Activated CD4-positive, alpha-beta T cell treated with anti-CD3 and anti-CD28 coated beads, Interleukin-2, amount 50 U/mL, for 24 hours (primary cell): Measurements from ENCODE around the gene FILIP1.

ENCODE experiments used
- DNase-seq, 2 donors: peaks; one replicate each; pipeline ENCODE4 v3.0.0-alpha.2; 2020; ENCODE audit warnings: low read depth in 1 of 2, low spot score in 1 of 2

Gene FILIP1, protein sequence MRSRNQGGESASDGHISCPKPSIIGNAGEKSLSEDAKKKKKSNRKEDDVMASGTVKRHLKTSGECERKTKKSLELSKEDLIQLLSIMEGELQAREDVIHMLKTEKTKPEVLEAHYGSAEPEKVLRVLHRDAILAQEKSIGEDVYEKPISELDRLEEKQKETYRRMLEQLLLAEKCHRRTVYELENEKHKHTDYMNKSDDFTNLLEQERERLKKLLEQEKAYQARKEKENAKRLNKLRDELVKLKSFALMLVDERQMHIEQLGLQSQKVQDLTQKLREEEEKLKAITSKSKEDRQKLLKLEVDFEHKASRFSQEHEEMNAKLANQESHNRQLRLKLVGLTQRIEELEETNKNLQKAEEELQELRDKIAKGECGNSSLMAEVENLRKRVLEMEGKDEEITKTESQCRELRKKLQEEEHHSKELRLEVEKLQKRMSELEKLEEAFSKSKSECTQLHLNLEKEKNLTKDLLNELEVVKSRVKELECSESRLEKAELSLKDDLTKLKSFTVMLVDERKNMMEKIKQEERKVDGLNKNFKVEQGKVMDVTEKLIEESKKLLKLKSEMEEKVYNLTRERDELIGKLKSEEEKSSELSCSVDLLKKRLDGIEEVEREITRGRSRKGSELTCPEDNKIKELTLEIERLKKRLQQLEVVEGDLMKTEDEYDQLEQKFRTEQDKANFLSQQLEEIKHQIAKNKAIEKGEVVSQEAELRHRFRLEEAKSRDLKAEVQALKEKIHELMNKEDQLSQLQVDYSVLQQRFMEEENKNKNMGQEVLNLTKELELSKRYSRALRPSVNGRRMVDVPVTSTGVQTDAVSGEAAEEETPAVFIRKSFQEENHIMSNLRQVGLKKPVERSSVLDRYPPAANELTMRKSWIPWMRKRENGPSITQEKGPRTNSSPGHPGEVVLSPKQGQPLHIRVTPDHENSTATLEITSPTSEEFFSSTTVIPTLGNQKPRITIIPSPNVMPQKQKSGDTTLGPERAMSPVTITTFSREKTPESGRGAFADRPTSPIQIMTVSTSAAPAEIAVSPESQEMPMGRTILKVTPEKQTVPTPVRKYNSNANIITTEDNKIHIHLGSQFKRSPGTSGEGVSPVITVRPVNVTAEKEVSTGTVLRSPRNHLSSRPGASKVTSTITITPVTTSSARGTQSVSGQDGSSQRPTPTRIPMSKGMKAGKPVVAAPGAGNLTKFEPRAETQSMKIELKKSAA (N-terminal part only)

DNA sequence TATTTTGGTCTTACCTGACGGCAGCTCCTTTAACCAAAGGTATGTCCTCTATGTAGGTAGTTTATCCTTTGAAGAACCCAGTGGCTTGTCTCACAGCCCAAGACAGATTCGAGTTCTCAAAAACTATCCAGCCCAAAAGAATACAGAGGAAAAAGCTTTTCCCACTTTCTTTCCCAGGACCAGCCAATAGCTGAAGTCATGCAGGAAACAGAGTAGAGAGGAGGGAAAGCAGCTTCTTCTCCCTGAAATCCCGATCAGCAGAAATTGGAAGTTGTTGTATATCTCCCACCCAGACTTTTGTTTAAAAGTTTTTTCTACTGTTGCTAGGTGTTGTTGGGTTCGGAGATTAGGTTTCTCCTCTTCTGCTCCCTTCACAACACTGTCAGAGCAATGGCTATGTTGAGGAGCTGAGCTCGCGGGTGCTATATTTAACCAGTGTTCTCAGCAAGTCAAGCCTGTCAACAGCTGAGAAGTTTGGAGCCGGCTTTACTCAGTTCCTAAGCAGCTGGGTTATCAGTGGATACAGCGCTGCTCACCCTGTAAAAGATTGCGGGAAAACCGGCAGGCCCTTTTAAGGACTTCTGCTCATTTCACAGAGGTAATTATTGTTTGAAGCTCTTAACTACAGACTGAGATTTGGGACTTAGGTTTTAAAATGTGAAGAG is at the start of gene FILIP1:
FILIP1 (minus strand) TSS at position 401 of the 665 bp plus-strand sequence. CDS start 78,828 bp downstream, outside the sequence.
- DNase-seq, result no peak

DNA sequence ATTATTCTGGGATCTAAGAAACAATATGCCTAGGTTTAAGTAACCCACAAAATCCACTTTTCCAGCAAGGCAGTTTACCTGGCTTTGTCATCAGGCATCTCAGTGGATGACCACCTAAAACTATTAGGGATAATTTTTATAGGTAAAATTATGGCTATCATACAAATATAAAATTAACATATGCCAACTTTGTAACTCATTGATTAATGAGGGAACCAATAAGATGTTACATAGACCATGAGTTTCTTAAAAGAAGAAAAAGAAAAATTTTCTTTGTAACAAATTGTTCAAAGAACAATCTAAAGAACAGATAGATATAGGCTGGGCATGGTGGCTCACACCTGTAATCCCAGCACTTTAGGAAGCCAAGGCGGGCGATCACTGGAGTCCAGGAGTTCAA is 49.7 kb upstream of the FILIP1 start:
- DNase-seq, result no peak

DNA sequence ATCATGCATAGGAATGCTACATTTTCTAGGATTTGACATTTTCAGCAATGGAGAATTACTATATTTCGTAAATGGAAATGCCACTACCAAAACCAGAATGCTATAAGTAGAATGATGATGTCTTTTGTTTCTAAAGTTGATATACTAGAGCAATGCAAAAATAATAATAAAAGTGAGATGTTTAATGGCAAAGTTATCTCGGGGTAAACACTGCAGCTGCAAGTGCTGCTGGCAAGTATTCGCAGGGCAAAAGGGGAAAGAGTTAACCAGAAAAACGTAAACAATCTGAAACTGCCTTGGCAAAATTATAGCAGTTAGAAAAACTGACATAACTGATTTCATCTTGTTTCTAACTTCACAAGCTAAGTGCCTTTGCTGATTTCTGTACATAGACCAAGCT is 45.5 kb upstream of the FILIP1 start:
- no peak for DNase-seq

DNA sequence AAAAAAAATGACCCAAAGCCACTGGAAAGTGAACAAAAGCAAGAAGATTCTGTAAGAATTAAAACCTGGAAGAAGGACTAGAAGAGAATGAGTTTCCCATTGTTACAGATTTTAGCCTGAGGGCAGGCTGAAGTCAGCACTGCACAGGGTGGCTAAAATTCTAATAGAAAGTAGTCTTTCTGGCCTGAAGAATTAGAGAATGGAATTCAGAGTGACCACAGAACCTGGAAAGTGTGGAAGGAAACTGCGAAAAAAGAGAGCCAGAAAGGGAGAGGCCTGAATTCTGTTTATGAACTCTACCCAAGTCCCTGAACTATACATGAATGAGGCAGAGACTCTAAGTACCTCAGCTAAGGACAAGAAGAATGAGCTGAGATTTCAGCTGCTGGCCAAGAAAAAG is 38.9 kb upstream of the FILIP1 start:
- no peak for DNase-seq

DNA sequence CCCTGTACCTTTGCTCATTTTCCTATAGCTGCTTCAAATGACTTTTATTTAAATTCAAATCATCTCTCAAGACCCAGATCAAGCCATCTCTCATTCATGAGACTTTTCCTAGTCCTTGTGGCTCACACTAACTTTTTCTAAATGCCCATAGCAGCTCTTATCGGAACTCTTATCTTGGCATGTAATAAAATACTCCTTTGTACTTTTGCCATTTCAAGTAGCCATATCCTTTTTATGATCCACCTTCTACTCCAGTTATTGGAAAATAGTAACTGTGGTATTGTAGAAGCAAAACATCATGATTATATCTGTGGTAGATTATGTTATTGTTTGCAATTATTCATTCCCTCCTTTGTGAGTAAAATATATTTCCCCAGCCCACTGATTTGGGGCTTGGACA is 37.6 kb upstream of the FILIP1 start:
- no peak for DNase-seq

DNA sequence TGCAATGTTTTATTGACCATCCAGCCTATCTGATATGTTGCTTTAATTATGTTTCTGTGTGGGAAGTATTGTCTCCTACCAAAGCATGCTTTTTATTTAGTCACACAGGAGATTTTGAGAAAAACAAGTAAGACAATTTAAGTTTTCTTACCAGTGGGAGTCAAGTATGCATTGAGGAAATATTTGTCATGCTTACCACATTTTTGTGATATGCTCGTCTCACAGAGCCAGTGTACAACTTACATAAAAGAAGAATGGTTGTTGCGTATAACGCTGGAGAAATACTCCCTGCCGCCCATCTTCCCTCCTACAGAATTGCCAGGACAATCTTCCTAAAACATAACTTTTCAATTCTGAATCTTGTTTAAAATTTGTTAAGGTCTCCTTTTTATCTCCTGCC is 37.1 kb upstream of the FILIP1 start:
- DNase-seq, result no peak

DNA sequence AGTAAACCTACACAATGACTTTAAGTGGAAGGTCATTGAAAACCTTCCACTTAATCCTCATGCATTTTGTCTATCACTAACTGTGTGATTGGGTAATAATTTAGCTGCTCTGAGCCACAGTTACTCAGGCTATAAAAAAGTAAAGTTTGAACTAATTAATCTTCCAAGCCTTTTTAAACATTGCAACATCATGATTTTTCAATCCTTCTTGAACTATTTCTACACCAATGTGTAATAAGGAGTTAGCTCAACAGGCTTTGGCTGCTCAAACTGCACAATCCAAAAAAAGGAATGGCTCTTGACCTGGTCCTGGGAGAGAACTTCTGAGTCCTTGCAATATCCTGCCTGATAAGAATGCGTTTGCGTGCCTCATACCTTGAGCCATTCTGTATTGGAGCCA is 34.8 kb upstream of the FILIP1 start:
- DNase-seq, result no peak

DNA sequence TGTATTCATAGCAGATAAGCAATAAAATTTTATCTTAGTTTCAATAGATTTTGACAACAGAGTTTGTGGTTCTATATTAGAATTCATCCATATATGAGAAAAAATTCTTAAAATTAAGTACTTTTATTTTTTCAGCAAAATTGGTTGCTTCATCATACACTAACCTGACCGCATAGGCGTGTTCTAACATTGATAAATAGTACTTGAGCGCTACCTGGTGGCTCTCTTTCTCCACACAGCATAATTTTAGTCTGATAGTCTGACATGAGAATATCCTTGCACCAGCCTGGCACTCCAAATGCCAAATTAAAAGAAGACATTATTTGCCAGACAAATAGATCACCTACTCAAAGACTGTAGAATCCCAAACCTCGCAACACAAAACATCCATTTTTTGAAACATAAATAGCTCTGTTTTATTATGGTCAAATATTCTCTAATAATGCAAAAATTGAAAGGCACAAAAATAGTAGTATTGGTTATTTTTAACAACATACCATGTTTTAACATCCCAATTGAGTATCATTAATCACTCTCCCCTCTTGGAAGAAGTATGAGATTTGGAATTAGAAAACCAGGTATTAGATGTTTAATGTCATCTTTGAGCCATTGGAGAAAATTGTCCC is 33.0 kb upstream of the FILIP1 start:
- DNase-seq, result peak in 1 of 2 donors; percentile 45

DNA sequence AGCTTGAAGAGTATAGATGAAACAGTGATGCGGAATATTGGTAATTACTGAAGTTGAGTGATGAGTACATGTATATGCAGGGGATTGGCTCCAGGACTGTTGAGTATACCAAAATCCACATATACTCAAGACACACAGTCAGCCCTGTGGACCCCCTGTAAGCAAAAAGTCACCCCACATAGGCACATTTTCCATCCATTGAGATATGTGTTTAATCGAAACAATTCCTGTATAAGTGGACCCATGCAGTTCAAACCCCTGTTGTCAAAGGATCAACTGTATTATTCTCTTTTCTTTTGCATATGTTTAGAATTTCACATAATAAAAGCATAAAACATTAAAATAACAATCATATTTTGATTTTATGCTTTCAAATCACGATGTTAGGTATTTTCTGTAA is 32.1 kb upstream of the FILIP1 start:
- DNase-seq, result no peak

DNA sequence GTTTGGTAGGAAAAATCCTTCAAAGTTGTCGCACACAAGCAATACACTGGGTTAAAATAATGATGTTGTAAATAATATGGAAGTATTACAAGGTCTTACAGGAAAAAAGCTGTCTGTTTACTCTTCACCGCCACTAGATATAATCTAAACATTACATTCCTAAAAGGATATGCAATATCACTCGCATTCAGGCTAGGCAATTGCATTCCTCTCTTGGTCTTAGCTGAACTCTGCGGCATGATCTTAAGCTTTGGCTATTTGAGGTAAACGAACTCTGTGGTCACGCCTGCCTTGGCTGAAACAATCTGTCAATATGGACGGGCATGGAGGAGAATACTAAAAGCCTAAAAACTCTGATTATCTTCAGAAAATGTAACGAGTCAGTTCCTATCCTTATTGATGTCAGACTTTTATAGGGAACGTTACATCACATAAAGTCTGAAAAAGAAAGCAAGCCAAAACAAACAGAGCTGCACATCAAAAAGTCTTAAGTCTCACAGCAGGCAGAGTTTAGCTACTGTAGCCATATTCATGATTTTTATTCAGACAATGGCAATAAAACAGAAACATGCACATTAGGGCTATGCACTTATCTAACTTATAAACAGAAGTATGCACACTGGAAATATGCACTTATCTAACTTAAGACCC is 30.8 kb upstream of the FILIP1 start:
- no peak for DNase-seq

DNA sequence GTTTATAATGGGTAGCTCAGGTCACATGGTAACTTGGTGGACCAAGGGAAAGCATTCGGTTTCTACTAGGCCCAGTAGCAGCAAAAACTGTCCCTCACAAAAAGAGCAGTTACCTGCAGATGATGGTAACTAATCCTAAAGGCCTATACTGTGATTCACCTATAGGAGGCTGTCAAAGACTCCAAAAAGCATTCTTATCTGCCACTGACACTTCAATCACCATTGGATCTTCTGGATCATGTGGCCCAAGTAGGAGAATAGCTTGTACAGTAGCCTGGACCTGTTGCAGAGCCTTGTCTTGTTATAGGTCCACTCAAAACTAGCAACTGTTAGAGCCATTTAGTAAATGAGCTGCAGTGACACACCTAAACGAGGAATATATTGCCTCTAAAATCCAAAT is 23.2 kb upstream of the FILIP1 start:
- DNase-seq, result no peak

DNA sequence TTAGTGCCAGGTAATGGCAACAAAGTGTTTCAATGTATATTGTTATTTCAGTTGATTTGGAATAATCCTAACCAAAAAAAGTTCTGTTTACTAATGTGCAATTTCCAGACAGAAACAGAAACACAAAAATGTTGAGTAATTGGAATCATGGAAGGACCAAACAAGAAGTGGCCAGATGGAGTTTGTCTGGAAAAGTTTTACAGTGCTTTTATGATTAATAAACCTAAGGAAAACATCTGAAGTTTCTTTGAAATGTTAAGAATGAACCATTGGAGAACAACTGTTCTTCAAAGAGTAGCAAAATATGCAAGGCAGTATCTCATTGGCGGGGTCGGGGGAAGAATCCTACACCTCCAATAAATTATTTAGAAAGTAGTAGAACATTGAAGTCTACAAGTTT is 19.0 kb upstream of the FILIP1 start:
- no peak for DNase-seq

DNA sequence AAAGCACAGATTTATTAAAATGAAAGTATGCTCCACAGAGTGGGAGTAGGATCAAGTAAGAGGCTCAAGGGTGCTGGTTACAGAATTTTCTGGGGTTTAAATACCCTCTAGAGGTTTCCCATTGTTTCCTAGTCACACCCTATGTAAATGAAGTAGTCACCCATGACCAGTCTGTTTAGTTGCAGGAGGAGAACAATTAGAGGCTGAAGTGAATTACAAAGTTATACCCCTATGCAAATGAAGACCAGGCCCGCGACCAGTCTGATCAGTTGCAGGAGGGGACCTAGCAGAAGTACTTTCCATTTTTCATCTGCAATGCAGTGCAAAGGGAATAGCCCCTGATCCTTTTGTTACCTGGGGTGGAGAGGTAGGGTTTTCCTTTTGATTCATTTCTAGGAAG is 11.8 kb upstream of the FILIP1 start:
- DNase-seq, result no peak

DNA sequence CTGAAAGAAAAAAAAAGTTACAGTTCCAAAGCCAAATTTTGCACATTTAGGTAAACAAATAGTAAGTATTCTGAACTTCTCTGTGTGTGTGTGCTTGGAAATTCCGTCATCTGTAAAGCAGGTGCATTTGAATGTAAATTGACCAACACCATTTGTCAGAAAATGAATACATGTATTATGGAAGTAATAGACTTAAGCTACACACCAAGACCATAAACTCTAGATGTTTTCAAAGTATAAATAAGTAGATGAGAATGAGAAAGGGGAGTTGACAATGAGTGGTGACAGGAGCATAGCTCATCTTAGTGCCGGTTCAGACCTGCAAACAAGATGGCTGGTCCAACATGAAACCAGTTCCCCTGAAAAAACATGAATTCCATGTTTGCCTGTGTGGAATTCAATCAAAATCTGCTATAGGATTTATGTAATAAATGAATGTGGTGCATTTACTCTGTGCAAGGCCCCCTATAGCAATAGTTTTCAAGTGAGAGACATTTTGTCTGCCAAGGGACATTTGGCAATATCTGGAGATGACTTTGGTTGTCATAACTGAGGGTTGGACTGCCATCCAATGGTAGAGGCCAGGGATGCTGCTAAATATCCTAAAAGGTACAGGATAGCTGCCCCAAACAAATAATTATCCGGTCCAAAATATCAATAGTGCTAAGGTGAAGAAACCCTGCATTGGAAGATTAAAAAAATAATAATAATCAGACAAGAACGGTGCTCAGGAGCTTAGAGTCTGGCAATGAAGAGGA is 11.0 kb upstream of the FILIP1 start:
- DNase-seq, result no peak

DNA sequence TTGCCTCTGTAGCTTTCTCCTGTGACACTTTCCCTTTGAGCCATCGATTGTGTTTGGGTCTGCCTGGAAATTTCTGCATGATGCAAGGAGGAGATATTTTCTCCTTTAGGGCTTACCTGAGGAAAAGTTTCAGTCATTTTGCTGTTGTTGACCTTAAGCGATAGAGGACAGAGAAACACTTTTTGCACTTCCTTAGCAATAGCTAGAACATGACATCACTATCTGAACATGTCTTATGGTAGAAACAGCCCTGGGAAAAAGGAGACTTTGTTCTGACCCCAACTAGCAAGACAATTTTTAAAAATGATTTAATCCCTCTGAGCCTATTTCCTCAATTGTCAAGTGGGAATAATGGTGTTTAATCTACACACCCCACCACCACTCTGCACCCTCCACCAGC is 9.7 kb upstream of the FILIP1 start:
- DNase-seq, result no peak

DNA sequence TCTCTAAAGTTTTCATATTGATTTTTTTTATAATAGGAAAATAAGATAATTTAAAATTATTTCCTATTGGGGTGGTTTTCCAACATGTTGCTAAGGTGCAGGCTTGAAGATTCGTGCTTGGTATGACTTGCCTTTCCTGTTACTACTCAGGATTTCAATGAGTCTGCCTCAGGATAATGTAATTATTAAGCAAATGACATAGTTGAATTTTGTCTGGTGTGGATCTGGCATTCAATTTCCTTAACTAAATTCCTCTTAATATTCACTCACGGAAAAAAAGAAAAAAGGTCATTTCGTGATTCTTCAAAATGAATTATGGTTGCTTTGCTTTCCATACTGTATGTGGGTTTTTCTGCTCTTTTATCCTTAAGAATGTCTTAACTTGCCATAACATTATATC is 9.3 kb upstream of the FILIP1 start:
- no peak for DNase-seq

DNA sequence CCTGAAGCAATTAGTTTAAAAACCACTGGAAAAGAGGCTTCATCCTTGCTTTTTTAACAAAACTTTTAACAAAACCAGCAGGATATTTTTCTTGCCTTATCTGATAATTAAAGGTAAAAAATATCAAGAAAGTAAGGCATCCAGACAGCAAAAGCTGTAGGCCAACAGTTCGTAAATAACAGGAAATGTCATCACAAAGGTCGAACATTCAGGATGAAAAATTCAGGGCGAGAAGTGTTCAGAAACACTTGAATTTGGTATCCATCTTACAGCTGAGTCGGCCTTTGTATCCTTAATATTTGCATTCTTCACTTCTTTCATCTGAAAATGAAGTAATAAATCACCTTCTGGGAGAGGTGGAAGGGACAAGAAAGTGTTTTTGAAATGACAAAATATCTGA is 8.2 kb upstream of the FILIP1 start:
- no peak for DNase-seq

DNA sequence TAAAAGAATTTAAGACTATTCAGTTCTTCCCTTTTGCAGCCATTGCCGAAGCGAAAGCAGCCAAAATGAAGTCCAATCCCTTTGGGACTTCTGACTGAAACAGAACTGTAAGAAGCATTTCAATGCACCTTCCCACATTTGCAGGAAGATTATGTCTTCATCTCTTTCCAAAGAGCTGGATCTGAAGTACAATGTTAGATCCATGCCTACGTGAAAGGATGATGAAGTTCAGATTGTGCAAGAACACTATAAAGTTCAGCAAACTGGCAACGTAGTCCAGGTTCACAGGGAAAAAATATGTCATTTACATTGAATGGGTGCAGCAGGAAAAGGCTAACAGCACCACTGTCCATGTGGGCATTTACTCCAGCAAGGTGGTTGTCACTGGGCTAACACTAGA is 6.0 kb upstream of the FILIP1 start:
- DNase-seq, result no peak

DNA sequence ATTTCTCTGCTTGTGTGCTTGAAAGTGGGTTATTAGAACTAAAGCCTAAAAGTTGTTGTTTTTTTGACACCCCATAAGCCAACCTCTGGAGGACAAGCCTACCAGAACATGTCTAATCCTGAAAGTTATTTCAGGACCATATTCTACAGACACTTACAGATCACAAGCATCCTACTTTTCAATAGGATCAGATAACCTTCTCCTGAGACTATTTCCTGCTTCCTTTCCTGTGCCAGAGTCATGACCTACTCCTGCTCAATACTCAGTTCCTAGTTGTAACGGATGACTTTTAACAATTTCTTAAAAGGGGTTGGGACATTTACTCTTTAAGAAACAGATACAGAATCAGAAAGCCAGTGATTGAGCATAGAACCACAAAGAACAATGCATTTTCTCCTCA is 5.3 kb upstream of the FILIP1 start:
- DNase-seq, result no peak
